ENCODE data around the gene WDR35.
A peak's percentile ranks its signal among the peaks of the same experiment; 100 is the strongest.

The WDR35 gene

DNA sequence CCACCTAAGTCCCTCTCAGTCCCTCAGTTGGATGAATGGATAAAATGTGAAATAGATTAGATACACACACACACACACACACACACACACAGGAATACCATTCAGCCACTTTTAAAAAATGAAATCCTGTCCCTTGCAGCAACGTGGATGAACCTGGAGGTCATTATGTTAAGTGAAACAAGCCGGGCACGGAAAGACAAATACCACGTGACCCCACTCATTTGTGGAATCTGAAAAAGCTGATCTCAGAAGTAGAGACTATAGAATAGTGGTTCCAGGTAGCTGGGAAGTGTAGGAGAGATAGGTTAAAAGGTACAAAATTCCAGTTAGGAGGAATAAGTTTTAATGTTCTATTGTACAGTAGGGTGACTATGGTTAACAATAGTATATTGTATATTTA is 119.1 kb downstream of the WDR35 start:
- no peak for DNase-seq (ENCODE audit: low read depth)

DNA sequence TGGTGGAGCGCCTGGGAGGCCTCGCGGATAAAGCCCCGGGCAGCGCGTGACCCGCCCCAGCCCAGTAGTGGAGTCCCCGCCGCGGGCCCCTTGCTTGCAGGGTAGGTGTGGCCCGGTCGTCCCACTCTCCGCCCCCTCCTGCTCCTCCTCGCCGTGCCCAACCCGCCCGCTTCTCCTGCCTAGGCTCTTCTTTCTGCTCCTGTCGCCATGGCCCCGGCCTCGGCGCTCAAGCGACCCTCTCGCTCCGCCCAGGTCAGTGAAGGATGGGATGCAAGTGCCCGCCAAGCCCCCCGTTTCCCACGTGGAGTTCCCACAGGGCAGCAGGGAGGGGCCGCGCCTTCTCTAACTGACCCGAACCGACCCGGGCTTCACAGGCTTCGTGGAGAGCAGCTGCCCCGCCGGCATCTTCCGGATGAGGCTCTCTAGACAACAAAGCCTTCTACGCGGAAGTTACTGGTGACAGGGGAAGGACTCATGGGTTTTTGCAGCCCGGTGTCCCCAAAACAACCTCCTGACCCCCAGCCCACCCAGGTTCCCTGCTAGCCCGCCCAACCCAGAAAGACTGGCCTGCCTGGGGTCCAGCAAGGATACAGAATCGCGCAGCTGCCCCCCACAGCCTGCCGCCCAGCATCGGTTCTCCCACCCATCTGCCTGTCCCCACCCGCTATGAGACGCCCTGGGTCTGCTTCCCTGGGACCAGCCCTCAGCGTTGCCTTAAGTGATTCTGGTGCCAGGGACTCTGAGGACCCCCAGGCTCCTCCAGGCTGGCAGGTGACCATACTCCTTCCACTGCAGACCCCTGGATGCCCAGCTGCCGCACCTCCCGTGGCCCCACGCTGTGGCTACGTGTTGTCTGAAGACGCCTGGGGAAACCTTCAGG is 121.0 kb downstream of the WDR35 start:
- DNase-seq (ENCODE audit: low read depth), result no peak

DNA sequence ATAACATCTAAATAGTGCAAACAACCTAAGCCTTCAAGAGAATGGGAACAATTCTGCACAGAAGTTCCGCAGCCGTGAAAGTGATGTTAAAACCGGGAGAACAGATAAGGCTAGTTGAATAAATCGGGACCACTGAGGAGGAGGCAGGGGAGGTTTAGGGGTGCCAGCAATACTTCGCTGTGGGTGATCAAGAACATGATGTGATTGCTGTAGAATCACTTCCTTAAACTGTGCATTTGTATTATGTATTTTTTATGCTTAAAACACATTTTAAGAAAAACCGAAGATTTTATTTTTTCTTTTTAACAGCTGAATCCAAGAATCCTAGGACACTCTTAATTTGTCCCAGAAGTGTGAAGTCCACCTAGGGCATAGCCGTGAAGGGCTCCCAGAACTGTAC is 121.7 kb downstream of the WDR35 start:
- DNase-seq (ENCODE audit: low read depth), result no peak

DNA sequence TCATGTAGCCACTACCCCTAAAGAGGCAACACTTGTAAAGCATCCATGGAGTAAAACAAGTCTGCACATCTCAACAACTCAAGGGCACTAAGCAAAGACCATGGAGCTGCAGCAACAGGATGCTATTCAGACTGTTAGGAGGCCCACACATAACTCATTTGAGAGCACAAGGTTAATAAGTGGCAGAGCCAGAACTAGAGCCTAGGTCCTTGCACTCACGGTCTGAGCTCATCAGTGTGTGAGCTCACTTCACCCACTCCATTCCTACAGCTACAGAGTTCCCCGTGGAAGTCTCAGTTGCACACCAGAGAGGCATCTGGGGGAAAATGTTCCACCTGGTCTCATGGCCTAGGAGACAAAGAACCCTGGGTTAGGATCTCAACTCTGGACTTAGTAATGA is 123.1 kb downstream of the WDR35 start:
- DNase-seq (ENCODE audit: low read depth), result no peak

DNA sequence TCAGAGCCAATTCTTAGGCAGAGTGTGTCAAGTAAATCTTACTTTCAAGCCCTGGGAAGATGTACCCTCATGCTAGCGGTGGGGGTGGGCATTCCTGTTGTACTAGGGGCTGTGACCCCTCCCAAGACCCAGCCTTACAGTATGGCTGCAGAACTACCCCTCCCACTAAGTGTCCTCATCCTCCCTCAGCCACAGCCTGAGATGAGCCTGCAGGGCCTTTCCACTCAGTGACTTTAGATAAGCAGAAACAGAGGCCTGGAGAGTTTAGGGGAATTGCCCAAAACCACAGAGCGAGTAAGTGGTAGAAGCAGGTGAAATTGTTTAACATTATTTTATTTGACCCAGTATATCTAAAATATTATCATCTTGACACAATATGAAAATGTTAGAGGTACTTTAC is 124.8 kb downstream of the WDR35 start:
- DNase-seq (ENCODE audit: low read depth), result no peak

DNA sequence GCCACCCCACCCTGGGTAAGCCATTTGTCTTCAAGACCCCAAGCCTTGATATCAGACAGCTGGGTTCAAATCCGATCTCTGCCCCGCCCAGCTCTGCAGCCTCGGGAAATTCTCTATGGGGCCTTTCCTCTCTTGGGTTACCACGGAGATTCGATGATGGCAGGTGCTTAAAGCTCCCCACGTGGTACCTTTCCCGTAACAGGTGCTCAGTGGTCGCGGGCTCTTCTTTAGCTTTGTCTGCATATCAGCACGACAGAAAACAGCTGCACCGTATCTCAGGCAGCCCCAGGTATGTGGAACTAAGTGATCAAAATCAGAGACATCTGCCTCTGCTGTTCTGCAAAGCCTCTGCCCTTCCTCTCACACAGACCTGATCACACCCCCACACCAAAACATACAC is 125.5 kb downstream of the WDR35 start:
- DNase-seq (ENCODE audit: low read depth), result no peak

DNA sequence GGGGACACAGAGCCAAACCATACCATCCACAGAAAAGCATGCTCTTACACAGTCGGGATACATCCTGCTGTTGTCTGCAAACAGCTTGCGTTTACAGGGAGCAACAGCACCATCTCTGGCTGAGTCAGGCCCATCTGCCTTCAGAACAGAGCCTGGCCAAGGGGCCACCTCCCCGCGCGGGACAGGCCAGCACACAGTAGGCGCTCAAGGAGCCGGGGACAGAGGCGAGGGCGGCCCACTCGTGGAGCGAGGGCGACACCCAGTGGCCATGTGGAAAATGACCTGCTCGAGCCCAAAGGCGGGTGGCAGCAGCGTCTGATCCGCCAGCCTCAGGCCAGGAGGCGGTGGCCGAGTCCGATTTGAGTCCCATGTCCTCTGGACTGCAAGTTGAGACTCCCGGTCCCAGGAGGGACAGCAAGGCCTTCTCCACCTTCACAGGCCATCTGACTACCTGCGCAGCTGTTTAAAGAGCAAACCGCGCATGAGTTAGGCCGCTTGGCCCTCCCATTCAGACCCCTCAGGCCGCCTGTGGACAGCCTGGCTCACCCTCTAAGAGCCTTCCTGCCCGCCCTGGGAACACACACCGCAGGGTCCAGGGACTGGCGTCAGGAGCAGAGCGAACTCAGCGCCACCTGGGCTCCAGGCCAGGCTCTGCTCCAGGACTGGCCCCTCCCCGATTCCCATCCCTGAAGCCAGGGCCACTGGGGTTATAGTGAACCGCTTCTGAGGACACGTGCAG is 126.4 kb downstream of the WDR35 start:
- peak; percentile 37 for DNase-seq (ENCODE audit: low read depth)

DNA sequence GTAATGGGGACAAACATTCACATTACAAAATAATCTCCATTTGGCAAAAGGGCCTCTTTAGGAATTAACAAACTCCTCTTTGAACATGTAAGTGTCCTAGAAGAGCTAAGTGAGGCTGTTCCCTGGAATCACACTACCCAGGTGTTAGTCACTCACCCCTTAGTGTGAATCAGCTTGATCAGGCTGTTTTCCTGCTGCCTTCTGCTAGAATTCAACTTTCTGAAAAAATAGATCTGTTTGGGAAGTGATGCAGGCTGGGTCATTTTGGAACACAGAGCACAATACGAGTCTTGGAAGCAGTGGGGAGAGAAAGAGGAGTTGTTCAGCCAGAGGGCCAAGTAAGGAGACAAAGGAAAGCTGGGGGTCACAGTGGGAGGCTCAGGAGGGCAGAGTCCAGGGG is 128.1 kb downstream of the WDR35 start:
- no peak for DNase-seq (ENCODE audit: low read depth)
